ENCODE measurements around the gene YTHDF1.
"Not testable (repeated sequence)": the region's sequence is repeated elsewhere in the genome, so short reads cannot be mapped to it uniquely, and the experiment has no call there.

Gene YTHDF1

DNA sequence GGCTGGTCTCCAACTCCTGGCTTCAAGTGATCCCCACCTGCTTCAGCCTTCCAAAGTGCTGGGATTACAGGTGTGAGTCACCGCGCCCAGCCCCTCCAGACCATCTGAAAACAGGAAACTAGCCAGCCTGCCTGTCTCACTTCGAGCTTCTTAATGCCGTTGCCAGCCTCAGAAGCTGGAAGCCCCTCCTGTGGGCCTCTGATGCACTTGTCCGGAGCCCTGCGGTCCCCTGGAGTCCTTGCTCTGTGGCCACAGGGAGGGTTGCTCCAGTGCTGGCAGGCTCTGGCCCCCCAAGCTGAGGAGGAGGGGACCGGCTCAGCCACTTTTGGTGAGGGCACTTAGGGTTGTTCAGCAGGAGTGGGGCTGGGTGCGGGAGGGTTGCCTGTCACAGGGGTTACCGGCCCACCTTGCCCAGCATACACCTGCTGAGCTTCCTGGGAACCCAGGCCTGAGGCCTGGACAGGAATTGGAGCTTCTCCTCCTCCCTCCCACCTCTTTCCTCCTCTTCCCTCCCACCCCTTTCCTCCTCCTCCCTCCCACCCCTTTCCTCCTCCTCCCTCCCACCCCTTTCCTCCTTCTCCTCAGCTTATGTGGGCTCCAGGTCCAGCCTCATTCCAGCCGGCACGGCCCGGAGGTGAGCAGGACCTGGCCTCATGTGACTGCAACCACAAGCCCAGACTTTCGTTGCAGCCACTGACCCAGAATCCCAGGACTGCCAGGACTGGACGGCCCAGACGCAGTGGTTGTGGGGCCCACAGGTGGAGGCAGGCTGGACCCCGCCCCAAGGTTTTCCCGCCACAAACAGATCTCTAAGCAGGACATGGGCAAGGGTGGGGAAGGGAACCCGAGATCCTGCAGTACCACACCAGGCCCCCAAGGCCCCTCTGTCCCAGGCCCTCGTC lies 10.4 kb upstream of the YTHDF1 start:
- no peak for DNase-seq

GRCh38 chr20:63225082-63225454 lies 9.1 kb upstream of the YTHDF1 start:
- DNase-seq = no peak

- DNase-seq = no peak
Measured at GRCh38 chr20:63224412-63225081, 8.6 kb upstream of the YTHDF1 start.

- no peak for DNase-seq
Measured at GRCh38 chr20:63223826-63224207, 7.9 kb upstream of the YTHDF1 start.

DNA sequence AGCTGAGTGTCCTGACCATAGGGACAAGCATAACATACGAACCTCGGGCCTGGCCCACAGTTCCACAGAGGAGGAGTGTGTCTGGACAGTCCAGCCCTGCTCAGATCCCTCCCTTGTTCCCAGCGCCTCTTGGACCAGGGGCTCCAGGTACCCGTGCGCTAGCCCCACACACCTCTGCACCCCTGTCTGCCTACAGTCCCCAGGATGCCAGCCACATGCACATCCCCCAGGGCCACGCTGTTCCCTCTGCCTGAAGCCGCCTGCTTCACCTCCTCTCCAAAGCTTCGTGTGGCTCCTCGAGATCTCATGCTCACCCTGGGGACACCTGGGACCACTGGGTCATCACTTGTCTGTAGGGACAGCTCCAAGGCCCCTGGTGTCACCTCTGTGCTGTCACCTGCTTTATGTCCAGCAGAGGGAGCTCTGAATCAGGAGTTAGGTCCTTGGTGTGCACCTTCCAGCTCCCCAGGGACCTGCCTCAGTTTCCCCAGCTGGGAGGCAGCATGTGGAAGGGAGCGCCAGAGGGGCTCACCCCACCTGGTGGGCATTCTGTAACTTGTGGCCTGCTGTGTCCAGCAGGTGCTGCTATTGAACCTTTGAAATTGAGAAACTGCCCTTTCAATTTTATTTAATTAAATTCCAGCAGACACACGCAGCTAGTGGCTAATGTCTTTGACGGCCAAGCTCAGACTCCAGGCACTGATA lies 7.3 kb upstream of the YTHDF1 start:
- peak; percentile 63 for DNase-seq

DNA sequence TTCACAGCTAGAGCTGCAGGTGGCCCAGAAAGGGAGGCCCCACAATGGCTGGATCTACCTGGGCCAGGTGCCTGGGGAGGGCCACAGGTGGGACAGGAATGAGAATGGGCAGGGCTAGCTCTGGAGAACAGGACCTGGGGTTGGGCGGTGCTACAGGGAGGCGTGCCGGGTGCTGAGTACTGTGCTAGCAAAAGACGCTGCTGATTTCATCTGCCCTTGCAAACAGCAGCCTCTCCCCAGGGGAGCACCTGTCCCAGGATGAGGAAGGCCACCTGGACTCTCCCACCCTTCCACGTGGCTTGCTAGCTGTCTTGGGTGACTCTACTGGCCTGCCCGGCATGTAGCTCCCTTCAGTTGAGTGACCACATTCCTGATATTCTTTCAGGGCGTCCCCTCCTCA lies 6.6 kb upstream of the YTHDF1 start:
- no peak for DNase-seq

- not testable (repeated sequence) for DNase-seq
Measured at GRCh38 chr20:63221400-63222053, 5.6 kb upstream of the YTHDF1 start.

- no peak for DNase-seq
Measured at GRCh38 chr20:63220696-63221399, 4.9 kb upstream of the YTHDF1 start.

GRCh38 chr20:63219866-63220521 lies 4.1 kb upstream of the YTHDF1 start:
- no peak for DNase-seq

DNA sequence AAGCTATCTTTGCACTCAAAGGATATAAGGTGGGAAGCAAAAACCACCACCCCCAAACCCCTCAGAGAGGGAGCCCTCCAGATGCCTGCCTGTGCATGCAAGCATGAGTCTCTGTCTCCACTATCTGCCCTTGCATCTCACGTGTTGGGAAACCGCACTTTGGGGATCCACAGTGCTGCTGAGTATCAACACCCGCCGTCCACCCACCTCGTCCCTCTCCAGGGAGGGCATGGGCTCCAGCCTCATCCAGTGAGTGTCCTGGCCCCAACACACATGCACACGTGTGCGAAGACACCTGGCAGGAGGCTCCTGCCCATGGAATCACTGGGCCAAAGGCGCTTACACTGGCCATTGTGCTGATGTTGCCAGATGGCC lies 3.5 kb upstream of the YTHDF1 start:
- no peak for DNase-seq

DNA sequence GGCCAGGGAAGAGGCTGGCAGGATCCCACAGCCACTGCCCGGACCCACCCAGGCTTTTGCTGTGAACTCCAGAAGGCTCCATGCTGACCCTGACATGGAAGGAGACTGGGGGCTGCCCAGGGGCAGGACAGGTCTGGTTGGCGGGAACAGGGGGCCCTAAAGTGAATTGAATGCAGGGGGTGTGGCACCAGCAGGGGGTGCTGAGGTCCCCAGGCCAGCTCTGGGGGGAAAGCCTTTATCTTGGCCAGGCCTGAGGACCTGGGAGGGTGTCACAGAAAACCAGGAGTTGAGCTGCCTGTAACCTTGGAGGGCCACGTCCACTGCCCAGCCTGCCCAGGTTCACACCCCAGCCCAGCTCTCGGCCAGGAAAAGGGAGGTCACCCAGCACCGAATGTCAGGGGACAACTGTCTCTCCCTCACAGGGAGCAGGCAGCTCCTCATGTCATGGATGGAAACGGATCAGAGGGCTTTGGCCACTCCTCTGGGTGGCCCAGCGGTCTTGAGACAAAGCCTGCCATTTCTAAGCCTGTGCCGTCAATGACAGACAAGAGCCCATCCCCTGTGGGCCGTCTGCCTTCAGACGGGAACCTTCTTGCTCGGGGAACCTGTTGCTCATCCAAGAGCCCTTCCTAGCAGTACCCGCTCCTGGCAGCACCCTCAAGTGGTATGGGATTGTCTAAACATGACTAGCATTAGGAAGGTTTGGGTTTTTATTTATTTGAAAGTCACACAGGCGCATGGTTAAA lies 2.9 kb upstream of the YTHDF1 start:
- no peak for DNase-seq

DNA sequence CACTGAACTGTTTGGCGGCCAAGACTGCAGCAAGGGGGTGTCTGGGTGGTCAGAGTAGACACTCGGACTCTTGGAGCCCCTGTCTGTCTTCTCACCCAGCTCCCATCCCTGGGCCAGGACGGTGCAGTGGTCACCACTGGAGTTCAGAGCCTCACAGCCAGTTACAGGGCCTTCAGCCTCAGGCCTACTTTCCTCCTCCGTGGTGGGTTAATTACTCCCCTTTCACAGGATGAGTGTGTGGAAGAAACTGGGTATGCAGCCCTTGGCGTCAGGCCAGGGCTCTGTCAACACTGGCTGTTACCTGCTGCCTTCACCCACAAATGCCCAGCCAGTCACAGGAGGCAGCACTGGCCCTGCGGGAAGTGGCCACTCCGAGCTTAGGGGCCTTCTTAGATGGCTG lies 1.8 kb upstream of the YTHDF1 start:
- DNase-seq = no peak

DNA sequence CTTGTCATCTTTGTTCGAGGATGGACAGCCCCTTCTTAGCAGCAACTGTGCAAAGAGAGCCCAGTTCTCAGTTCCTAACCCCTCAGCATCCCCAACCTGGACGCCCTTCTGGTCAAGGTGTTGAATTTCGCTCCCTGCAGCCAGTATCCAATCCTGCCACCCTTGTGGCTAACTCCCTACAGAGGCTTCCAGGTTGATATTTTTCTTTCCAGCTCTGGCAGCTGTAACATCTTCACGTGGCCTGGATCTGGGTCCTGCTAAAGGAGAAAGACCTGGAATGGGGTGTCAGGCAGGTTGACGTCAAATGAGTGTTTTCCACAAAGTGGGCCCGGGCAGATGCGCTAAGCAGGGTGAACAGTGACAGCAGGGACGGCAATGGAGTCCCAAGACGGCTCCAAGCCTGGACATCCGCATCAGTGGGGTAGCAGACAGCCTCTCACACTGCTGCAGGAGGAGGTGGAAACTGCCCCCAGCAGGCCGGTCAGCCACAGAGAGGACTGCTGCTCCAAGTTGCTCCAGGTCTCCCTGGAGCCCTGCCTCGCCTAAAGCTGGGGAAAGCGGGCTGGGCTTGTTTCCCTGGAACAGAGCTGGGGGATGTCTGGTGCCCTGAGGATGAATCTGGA lies 1.0 kb upstream of the YTHDF1 start:
- DNase-seq = no peak

GRCh38 chr20:63215101-63216040 lies 560 bp downstream of the YTHDF1 start:
- peak; percentile 13 for DNase-seq

GRCh38 chr20:63214514-63214913 lies 1.4 kb downstream of the YTHDF1 start:
- DNase-seq = no peak

DNA sequence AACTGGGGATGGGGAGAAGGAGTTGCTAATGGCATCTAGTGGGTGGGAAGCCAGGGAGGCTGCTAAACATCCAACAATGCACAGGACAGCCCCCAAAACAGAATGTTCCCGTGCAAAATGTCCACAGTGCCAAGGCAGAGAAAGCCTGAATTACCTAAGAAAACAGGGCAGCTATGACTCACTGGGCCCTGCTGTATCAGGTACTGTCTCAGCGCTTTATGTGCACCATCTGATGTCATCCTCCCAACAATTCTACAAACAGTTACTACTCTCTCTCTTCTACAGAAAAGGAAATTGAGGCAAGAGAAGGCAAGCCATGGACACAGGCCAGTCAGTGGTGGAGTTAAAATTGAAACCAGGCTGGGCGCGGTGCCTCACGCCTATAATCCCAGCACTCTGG lies 3.1 kb downstream of the YTHDF1 start:
- DNase-seq = no peak

GRCh38 chr20:63212393-63212730 lies 3.6 kb downstream of the YTHDF1 start:
- no peak for DNase-seq

DNA sequence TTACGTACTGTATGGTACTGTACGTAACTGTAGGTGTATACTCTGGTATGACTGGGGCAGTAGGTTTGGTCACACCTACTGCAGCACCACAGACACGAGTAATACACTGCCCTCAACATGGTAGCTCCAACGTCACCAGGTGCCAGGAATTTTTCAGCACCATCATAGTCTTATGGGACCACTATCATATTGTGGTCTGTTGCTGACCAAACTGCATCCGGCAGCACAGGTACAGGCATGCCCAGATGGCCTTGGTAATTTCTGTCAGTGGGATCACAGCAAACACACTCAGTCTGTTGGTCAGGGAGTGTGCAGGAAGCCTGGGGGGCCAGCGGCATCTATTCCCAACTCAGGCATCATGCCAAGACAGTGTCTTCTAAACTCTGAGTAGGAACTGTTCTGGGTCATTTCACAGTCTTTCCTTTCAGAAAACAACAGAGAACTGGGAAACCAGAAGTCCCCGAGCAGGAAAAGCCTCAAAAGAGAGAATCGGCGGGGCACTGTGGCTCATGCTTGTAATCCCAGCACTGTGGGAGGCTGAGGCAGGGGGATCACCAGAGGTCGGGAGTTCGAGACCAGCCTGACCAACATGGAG lies 5.8 kb downstream of the YTHDF1 start:
- no peak for DNase-seq

DNA sequence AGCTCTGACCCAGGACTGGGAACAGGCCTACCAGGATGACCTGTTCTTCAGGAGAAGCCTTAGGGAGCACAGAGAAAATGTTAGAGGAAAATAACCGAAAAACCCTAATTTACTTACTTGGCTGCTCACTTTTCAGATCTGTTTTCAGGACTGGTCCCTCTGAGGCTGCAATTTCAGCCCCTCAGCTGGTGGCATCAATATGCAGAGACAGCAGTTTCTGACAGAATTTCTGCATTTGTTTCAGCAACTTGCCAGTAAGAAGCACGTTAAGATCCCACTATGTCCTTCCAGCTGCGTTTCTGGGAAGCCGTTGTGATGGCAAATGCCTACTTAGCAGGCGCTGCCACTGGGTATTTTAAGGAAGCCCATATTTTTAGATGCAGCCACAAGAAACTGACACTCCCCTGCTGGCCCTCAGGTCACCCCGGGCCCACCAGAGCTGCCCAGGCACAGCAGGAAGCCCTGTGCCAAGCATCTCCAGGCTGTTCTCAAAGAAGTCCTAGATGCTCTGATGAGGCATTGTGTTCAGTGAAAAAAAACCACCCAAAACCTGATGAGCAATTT lies 7.5 kb downstream of the YTHDF1 start:
- no peak for DNase-seq
